Rectal smooth muscle tissue (tissue), 1 donor: ENCODE data around the gene SMIM14.

Source experiments
- H3K27ac ChIP-seq: one replicate; pipeline ENCODE4 v1.7.0; 2013; ENCODE audit warnings: low read depth, low read length, inconsistent platforms
- H3K27me3 ChIP-seq: one replicate; pipeline ENCODE4 v1.7.0; 2013; ENCODE audit warnings: low read length; ENCODE audit not compliant: control insufficient read depth, insufficient read depth
- H3K36me3 ChIP-seq: one replicate; pipeline ENCODE4 v1.7.0; 2013; ENCODE audit warnings: low read length; ENCODE audit not compliant: control insufficient read depth, insufficient read depth
- H3K4me1 ChIP-seq: one replicate; pipeline ENCODE4 v1.7.0; 2013; ENCODE audit warnings: low read length; ENCODE audit not compliant: control insufficient read depth, insufficient read depth
- H3K4me3 ChIP-seq: one replicate; pipeline ENCODE4 v1.7.0; 2013; ENCODE audit warnings: low read length
- H3K9ac ChIP-seq: one replicate; pipeline ENCODE4 v1.7.0; 2013; ENCODE audit warnings: low read length

Gene SMIM14

DNA sequence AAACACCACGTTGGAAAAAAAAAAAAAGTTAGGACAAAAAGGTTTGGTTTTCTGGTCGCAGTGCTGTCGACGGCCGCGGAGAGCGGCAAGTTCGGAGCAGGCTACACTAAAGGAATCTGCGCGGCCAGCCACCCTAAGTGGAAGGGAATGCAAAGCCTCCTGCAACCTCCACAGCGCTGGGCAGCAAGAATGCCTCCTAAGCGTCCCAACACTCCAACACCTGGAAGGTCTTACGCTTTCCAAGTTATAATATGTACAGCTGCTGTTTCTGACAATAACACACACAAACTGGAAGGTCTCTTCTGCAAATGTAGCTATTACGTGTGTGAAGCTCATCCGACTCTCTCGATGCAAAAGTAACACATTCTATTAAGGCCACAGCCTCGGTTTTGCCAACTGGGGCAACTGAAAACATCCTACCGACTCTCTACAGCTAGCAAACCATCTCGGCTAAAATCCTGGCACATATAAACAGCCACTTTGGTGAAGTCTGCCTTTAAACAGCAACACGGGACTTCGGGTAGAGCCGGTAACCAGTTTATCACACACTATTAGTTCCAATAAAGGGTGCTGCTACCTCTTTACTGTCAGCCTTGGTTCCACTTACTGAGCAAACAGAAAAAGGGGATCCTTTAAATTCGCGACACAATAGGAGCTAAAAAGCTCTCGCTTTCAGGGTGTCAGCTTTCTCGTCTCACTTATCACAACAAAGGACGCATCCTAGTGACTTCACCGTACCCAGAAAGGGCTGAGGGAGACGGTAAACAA lies 895 bp downstream of the SMIM14 start:
- Histone ChIP-seq H3K36me3 (no peaks in the 10 kb centered on the region), H3K27ac (peak overlapping the region; percentile 94), H3K9ac (peak overlapping the region; percentile 68), H3K4me3 (peak overlapping the region; percentile 81), H3K4me1 (peaks cover 7% of the 10 kb centered on the region), H3K27me3 (no peaks in the 10 kb centered on the region)

DNA sequence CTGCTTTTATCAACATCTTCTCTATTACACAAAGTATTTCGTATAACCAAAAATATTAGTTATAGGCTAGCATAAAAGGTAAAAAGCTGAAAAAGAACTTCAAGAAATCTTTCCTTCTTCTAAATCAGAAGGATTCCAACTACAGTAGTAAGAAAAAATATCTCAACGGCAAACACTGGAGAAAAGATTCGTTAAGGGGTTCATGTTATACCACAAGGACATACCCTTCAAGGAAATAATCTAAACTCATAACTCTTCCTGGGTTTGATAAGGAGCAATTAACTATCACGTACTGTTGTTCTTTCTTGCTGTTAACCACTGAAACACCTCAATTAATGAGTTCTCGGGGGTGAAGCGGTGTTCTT lies 1.5 kb downstream of the SMIM14 start:
- H3K4me1 ChIP-seq: peaks cover 7% of the 10 kb centered on the region
- H3K27ac ChIP-seq: peak overlapping the region; percentile 94
- H3K27me3 ChIP-seq: no peaks in the 10 kb centered on the region
- peak overlapping the region; percentile 81 for H3K4me3 ChIP-seq
- H3K36me3 ChIP-seq: no peaks in the 10 kb centered on the region
- peak overlapping the region; percentile 68 for H3K9ac ChIP-seq

DNA sequence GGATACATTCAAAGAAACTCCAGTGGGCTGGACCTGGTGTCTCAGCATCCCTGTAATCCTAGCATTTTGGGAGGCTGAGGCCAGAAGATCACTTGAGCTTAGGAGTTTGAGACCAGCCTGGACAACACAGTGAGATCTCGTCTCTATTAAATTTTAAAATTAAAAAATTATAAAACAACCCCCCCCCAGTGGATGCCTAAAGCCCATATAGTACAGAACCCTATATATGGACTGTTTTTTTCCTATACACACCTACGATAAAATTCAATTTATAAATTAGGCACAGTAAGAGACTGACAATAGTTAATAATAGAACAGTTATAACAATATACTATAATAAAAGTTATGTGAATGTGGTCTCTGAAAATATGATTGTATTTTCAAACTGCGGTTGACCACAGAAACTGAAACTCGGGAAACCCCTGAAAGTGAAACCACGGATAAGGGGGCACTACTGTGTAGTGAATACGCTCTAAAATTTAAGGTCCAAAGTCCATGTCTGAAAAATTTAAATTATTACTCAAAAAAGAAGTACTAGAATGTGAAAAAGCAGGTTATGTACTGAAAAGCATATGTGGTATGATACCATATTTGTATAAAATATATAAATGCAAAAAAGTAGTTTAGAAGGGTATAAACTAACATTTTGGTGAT lies 2.0 kb downstream of the SMIM14 start:
- H3K27ac ChIP-seq: peak overlapping the region; percentile 94
- peak overlapping the region; percentile 81 for H3K4me3 ChIP-seq
- H3K36me3 ChIP-seq: no peaks in the 10 kb centered on the region
- peak overlapping the region; percentile 12 for H3K9ac ChIP-seq
- no peaks in the 10 kb centered on the region for H3K27me3 ChIP-seq
- peaks cover 7% of the 10 kb centered on the region for H3K4me1 ChIP-seq

DNA sequence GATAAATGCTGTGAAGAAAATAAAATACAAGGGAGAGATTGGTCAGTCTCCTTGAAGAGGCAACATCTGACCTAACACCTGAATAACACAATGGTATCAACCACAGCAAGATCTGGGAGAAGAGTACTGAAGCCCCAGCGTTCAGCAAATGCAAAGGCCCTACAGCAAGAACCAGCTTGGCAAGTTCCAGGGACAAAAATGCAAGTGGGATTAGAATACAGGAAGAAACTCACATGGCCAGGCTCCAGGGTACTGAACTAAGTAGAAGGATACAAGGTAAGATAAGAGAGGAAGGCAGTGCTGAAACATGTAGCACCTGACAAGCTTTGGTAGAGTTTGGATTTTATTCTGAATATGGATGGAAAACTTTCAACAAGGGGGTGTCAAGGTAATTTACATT lies 3.6 kb downstream of the SMIM14 start:
- H3K4me3 ChIP-seq: no peak overlapping the region
- H3K27ac ChIP-seq: no peak overlapping the region
- peaks cover 7% of the 10 kb centered on the region for H3K4me1 ChIP-seq
- H3K36me3 ChIP-seq: no peaks in the 10 kb centered on the region
- H3K9ac ChIP-seq: no peak overlapping the region
- no peaks in the 10 kb centered on the region for H3K27me3 ChIP-seq

DNA sequence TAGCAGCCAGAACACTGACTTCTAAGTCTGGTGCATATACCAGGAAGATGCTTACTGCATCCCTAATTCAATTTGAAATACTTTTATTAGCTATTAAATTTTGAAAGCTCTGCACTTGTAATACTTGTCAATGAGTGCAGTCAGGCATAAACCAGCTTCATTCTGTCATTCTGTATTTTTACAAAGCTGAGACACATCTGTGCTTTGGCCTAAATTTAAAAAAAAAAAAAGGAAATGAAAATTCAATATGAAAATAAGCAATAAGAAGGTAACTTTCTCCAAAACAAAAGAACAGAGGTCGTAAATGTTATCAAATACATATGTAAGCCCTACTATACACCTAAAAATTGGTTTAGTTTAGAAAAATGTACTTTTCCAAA lies 7.0 kb downstream of the SMIM14 start:
- Histone ChIP-seq H3K27me3 (no peaks in the 10 kb centered on the region), H3K27ac (no peak overlapping the region), H3K4me1 (peaks cover 7% of the 10 kb centered on the region), H3K9ac (no peak overlapping the region), H3K36me3 (no peaks in the 10 kb centered on the region), H3K4me3 (no peak overlapping the region)

DNA sequence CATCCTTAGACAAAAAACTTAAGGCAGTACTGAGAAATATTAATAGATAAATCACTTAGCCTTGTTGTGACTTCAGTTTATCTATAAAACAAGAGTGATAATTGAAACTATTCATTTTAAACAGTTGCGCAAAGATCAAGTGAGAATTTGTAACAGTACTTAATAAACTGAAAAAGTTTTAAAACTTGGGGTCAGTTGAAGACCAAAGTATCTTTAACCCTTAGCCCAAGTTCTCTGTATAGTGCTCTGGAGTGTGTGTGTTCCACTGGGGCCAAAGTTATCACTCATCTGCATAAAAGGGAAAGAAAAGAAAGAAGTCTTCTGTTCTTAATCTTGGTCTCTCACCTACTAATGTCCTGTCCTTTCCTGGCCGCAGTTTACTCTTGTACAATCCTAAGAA lies 11.3 kb downstream of the SMIM14 start:
- Histone ChIP-seq H3K27ac (no peak overlapping the region), H3K36me3 (peaks cover 3% of the 10 kb centered on the region), H3K4me3 (no peak overlapping the region), H3K9ac (no peak overlapping the region), H3K4me1 (no peaks in the 10 kb centered on the region), H3K27me3 (no peaks in the 10 kb centered on the region)

DNA sequence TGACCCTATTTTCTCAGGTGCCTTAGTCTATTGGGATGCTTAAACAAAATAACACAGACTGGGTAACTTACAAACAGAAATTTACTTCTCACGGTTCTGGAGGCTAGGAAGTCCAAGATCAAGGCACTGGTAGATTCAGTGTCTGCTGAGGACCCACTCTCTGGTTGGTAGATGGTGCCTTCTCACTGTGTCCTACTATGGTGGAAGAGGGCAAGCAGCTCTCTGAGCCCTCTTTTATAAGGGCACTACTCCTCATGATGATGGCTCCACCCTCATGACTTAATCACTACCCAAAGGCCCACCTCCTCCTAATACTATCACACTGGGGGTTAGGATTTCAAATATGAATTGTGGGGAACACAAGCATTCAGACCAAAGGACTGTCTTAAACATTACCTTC lies 11.8 kb downstream of the SMIM14 start:
- Histone ChIP-seq H3K9ac (no peak overlapping the region), H3K27me3 (no peaks in the 10 kb centered on the region), H3K4me1 (no peaks in the 10 kb centered on the region), H3K36me3 (peaks cover 3% of the 10 kb centered on the region), H3K4me3 (no peak overlapping the region), H3K27ac (no peak overlapping the region)

DNA sequence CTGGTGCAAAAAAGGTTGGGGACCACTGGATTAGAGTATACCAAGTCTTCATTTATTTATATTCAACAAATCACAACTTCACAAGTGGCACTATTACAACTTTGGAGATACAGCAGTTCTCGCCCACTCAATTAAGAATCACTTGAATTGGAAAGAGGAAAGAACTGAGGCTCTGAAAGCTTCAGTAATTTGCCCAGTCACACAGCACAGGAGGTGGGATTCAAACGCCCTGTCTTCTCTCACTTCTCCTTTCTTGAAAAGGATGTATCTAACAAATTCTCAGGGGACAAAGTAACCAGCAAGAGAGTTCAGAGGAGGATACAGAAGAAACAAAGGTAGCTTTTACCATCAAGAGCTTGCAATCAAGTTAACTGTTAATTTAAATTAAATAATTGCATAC lies 12.4 kb downstream of the SMIM14 start:
- Histone ChIP-seq H3K4me1 (peaks cover 3% of the 10 kb centered on the region), H3K27ac (no peak overlapping the region), H3K27me3 (no peaks in the 10 kb centered on the region), H3K4me3 (no peak overlapping the region), H3K36me3 (peaks cover 3% of the 10 kb centered on the region), H3K9ac (no peak overlapping the region)

DNA sequence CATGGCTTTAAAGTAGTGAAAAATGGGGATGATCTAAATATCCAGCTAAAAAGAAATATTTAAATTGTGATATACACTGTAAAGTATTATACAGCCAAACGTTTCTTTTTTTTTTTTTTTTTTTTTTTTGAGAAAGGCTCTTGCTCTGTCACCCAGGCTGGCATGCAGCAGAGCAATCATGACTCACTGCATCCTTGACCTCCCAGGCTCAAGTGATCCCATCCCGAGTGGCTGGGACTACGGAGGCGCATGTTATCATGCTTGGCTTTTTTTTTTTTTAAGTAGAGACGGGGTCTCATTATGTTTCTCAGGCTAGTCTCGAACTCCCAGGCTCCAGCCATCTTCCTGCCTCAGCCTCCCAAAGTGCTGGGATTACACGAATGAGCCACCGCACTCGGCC lies 17.1 kb downstream of the SMIM14 start:
- Histone ChIP-seq H3K4me3 (no peak overlapping the region), H3K36me3 (peaks cover 3% of the 10 kb centered on the region), H3K4me1 (peaks cover 6% of the 10 kb centered on the region), H3K27me3 (no peaks in the 10 kb centered on the region), H3K27ac (no peak overlapping the region), H3K9ac (no peak overlapping the region)

DNA sequence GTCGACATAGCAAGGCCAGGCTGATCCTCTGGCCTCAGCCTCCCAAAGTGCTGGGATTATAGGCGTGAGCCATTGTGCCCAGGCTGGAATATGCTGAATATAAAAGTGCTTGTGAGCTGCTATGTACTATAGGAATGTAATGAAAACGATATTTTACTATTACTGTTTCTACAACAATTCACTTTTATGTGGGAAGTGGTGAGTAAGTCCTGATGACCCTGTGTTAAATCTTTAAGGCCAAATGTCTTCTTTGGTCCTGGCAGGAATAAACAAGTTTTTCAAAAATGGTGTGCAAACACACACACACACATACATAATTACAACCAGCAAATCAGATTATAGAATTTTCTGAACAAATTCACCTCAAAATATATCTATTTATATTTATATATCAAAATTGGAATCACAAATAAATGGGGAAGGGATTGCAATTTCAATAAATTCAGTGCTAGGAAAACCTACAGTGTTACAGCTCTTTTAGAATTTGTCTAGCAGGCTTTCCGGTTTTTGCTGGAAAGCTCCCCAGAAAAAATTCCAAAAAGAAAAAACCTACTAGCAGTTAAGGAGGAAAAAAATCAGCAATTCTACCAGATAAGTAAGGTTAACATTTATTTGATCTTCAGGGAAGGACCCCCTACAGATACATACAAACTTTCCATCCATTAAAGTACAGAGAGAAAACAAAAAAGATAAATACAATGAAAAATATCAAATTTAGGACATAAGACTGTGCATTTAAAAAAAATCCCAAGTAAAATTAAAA lies 17.9 kb downstream of the SMIM14 start:
- peaks cover 6% of the 10 kb centered on the region for H3K4me1 ChIP-seq
- H3K27me3 ChIP-seq: no peaks in the 10 kb centered on the region
- H3K9ac ChIP-seq: no peak overlapping the region
- no peak overlapping the region for H3K4me3 ChIP-seq
- H3K36me3 ChIP-seq: peaks cover 1% of the 10 kb centered on the region
- no peak overlapping the region for H3K27ac ChIP-seq

DNA sequence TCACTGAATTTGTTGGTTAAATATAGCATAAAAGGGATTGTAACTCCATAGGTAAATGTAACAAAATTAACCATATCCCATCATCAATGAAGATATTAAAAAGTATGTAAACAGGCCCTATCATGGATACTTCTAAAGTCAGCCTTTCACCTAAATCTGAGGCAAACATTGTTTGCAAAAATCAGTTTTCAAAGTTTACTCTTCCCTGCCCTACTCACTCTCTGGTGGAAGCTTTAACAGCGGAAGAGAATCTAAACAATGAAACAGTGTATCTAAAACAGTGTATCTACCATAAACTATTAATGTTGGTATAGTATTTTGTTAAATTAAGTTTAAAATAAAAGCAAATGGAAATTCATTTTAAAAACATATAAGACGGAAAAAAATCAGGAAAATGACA lies 21.1 kb downstream of the SMIM14 start:
- Histone ChIP-seq H3K4me1 (peaks cover 12% of the 10 kb centered on the region), H3K27ac (no peak overlapping the region), H3K27me3 (no peaks in the 10 kb centered on the region), H3K9ac (no peak overlapping the region), H3K36me3 (no peaks in the 10 kb centered on the region), H3K4me3 (no peak overlapping the region)

DNA sequence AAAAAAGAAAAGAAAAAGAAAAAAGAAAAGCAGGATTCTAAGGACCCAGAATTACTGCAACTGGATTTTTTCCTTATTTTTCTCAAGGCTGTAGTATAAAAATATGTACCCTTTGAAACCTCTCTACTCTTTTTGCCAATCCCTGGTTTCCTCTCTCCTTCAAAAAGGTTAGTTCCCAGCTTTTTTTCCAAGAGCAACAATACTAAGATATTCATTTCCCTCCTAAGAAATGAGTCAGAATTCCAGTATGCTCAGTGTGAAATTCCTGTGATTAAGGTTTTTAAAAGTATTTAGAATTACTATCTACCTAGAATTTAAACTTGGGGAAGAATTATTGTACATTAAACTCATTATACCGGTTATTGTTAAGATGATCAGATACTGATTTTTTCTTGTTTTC lies 22.0 kb downstream of the SMIM14 start:
- no peak overlapping the region for H3K9ac ChIP-seq
- no peak overlapping the region for H3K4me3 ChIP-seq
- peaks cover 12% of the 10 kb centered on the region for H3K4me1 ChIP-seq
- H3K36me3 ChIP-seq: no peaks in the 10 kb centered on the region
- H3K27ac ChIP-seq: no peak overlapping the region
- H3K27me3 ChIP-seq: no peaks in the 10 kb centered on the region
